ENCODE measurements around the gene FASTKD3. TPM values are rescaled to one million over a fixed set of nuclear protein-coding genes. Genes with fewer than 3 reads are reported as not detected.
A peak's percentile ranks its signal among the peaks of the same experiment; 100 is the strongest.

The FASTKD3 gene
- total RNA-seq, 1 donor from 2014 or later, result 9.2 TPM

DNA sequence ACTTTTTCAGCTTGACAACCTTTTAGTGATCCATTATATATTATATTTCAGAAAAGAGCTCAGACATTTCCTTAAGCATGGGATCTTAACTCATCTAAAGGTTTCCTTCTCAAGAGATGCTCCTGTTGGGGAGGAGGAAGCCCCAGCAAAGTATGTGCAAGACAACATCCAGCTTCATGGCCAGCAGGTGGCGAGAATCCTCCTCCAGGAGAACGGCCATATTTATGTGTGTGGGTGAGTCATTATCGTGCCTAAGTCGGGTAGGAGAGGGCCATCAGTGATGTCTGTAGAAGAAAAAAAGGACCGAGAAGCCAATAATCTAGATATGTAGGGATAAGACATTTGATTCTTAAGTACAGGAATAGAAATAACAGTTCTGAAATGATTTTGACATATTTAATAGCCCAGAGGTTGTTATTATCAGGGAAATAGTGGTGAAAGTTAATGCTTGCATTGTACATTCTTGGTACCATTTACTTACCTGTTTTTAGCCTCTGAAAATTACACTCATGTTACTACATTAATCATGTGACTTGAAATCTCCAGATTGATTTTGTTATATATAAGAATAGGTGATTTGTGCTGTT is 28.3 kb upstream of the FASTKD3 start:
- DNase-seq (ENCODE audit: low spot score), result no peak
- peaks cover 53% of the 10 kb centered on the region for H3K36me3 Mint-ChIP-seq (ENCODE audit: low read depth)
- no peaks in the 10 kb centered on the region for H3K4me1 Mint-ChIP-seq (ENCODE audit: low read depth)
- TF ChIP-seq, protein P1, sequence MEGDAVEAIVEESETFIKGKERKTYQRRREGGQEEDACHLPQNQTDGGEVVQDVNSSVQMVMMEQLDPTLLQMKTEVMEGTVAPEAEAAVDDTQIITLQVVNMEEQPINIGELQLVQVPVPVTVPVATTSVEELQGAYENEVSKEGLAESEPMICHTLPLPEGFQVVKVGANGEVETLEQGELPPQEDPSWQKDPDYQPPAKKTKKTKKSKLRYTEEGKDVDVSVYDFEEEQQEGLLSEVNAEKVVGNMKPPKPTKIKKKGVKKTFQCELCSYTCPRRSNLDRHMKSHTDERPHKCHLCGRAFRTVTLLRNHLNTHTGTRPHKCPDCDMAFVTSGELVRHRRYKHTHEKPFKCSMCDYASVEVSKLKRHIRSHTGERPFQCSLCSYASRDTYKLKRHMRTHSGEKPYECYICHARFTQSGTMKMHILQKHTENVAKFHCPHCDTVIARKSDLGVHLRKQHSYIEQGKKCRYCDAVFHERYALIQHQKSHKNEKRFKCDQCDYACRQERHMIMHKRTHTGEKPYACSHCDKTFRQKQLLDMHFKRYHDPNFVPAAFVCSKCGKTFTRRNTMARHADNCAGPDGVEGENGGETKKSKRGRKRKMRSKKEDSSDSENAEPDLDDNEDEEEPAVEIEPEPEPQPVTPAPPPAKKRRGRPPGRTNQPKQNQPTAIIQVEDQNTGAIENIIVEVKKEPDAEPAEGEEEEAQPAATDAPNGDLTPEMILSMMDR (IDR thresholded peaks at IDR 0.05), result peak; percentile 74
- H3K27me3 Mint-ChIP-seq (ENCODE audit: low read depth), result no peaks in the 10 kb centered on the region
- no peak overlapping the region for H3K27ac Mint-ChIP-seq (ENCODE audit: unreplicated experiment)
- H3K4me3 Mint-ChIP-seq (ENCODE audit: unreplicated experiment), result no peak overlapping the region
- H3K9me3 Mint-ChIP-seq (ENCODE audit: low read depth), result no peaks in the 10 kb centered on the region

DNA sequence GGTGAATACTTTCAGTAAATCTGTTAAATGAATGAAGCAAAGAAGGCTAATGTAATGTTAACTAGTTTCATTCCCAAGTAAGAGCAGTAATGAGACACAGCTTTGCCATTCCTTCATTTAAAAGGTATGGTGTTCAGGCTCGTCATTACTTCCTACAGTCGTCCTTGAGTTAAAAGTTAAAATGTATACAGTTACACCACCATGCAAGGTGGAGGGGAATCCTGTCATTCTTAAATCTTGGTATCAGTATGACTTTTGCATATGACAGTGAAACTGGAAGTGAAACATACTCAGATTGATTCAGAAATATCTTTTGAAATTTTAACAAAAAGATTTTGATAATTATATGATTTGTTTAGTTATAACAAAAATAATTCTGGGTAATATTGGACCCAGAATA is 26.0 kb upstream of the FASTKD3 start:
- TF ChIP-seq, protein P1 (IDR thresholded peaks at IDR 0.05), result no peak
- no peaks in the 10 kb centered on the region for H3K9me3 Mint-ChIP-seq (ENCODE audit: low read depth)
- no peak overlapping the region for H3K4me3 Mint-ChIP-seq (ENCODE audit: unreplicated experiment)
- DNase-seq (ENCODE audit: low spot score), result no peak
- H3K27me3 Mint-ChIP-seq (ENCODE audit: low read depth), result no peaks in the 10 kb centered on the region
- peaks cover 54% of the 10 kb centered on the region for H3K36me3 Mint-ChIP-seq (ENCODE audit: low read depth)
- no peaks in the 10 kb centered on the region for H3K4me1 Mint-ChIP-seq (ENCODE audit: low read depth)
- H3K27ac Mint-ChIP-seq (ENCODE audit: unreplicated experiment), result no peak overlapping the region

DNA sequence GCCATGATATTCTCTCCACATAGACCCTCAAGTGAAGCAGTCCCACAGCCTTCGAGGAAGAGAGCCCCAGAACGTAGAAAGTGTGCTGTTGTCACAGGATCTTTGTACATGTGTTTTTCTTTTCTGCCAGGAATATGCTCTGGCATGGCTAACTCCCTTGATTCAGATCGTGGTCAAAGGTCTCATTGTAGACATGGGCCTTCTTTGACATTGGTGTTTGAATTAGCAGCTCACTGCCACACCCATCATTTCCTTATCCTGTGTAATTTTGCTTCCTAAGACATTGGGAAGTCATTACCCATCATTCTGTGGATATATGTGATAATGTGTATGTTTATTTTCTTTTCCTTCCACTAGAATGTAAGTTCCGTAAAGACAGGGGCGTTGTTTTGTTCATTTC is 25.6 kb upstream of the FASTKD3 start:
- no peak overlapping the region for H3K4me3 Mint-ChIP-seq (ENCODE audit: unreplicated experiment)
- TF ChIP-seq, protein P1 (IDR thresholded peaks at IDR 0.05), result no peak
- no peaks in the 10 kb centered on the region for H3K27me3 Mint-ChIP-seq (ENCODE audit: low read depth)
- no peak for DNase-seq (ENCODE audit: low spot score)
- H3K27ac Mint-ChIP-seq (ENCODE audit: unreplicated experiment), result no peak overlapping the region
- H3K36me3 Mint-ChIP-seq (ENCODE audit: low read depth), result peaks cover 54% of the 10 kb centered on the region
- no peaks in the 10 kb centered on the region for H3K4me1 Mint-ChIP-seq (ENCODE audit: low read depth)
- no peaks in the 10 kb centered on the region for H3K9me3 Mint-ChIP-seq (ENCODE audit: low read depth)

DNA sequence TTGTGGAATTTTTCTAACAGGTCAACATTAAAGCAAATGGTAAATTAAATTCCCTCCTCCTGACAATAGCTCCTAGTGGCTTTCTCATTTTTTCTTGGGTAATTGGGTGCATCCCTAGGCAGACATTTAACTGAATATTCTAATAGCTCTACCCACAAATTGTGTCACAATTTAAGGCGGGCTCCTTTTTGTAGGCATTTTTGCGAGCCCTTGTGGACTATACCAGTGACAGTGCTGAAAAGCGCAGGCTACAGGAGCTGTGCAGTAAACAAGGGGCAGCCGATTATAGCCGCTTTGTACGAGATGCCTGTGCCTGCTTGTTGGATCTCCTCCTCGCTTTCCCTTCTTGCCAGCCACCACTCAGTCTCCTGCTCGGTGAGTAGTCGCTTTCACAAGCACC is 20.1 kb upstream of the FASTKD3 start:
- no peak overlapping the region for H3K27ac Mint-ChIP-seq (ENCODE audit: unreplicated experiment)
- peaks cover 26% of the 10 kb centered on the region for H3K36me3 Mint-ChIP-seq (ENCODE audit: low read depth)
- no peaks in the 10 kb centered on the region for H3K9me3 Mint-ChIP-seq (ENCODE audit: low read depth)
- no peak overlapping the region for H3K4me3 Mint-ChIP-seq (ENCODE audit: unreplicated experiment)
- peaks cover 12% of the 10 kb centered on the region for H3K4me1 Mint-ChIP-seq (ENCODE audit: low read depth)
- TF ChIP-seq, protein P1 (IDR thresholded peaks at IDR 0.05), result no peak
- H3K27me3 Mint-ChIP-seq (ENCODE audit: low read depth), result no peaks in the 10 kb centered on the region
- no peak for DNase-seq (ENCODE audit: low spot score)

DNA sequence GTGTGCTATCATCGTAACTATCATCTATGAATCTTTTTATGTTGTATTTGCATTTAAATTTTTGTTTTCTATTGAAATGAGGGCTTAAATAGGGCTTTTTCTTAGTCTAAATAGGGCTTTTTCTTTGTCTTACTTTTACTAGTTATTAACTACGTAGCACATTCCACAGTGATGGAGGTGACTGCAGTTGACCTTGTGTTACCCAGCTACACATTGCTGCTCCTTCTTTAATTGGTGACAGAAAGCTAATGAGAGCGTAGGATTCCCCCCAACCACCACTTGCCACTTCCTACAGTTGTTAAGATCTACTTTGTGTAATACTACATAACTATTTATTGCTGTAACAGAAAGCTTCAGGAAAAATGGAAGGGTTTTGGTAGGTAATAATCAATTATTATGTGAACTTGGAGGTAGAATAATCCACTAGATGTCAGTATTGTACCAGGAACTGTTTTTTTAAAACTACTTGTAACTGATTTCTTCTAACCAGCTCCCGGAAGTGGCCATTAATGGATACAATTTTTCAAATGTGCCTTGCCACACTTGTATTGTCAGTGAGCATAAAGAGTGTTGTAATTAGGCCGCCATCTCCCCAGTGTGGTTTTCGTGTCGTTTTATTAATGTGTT is 18.1 kb upstream of the FASTKD3 start:
- DNase-seq (ENCODE audit: low spot score), result no peak
- Mint-ChIP-seq H3K9me3 (ENCODE audit: low read depth) (no peaks in the 10 kb centered on the region), H3K4me1 (ENCODE audit: low read depth) (peaks cover 12% of the 10 kb centered on the region), H3K27ac (ENCODE audit: unreplicated experiment) (no peak overlapping the region), H3K36me3 (ENCODE audit: low read depth) (peaks cover 19% of the 10 kb centered on the region), H3K27me3 (ENCODE audit: low read depth) (no peaks in the 10 kb centered on the region), H3K4me3 (ENCODE audit: unreplicated experiment) (no peak overlapping the region)
- TF ChIP-seq, protein P1 (IDR thresholded peaks at IDR 0.05), result peak; percentile 88

Data from chondrocyte (in vitro differentiated cells).